Smooth muscle cell (in vitro differentiated cells): ENCODE measurements around the gene TOM1L2. TPM values are rescaled to one million over a fixed set of nuclear protein-coding genes. Genes with fewer than 3 reads are reported as not detected.

Source experiments
- DNase-seq: peaks from one replicate; lab custom pipeline; 2025; ENCODE audit not compliant: unreplicated experiment; lab: John Stamatoyannopoulos, UW
- H2AFZ ChIP-seq: fragments of 200-600 bp; sonication (generic); 2 replicates; pipeline ENCODE4 v1.6.0; 2016; ENCODE audit warnings: antibody characterized with exemption, low read depth, mild to moderate bottlenecking
- H3F3A ChIP-seq: fragments of 200-600 bp; sonication (generic); 2 replicates; pipeline ENCODE4 v1.6.0; 2017; ENCODE audit warnings: antibody characterized with exemption, low read depth
- H3K27ac ChIP-seq: fragments of 200-600 bp; sonication (generic); 2 replicates; pipeline ENCODE4 v1.5.1; 2016; ENCODE audit warnings: low read depth, mild to moderate bottlenecking
- H3K27me3 ChIP-seq: fragments of 200-600 bp; sonication (generic); 2 replicates; pipeline ENCODE4 v1.6.1; 2016; ENCODE audit warnings: low read depth, mild to moderate bottlenecking
- H3K36me3 ChIP-seq: fragments of 200-600 bp; sonication (generic); 2 replicates; pipeline ENCODE4 v1.5.1; 2016; ENCODE audit warnings: low read depth
- H3K4me1 ChIP-seq: fragments of 200-600 bp; sonication (generic); 2 replicates; pipeline ENCODE4 v1.5.1; 2016; ENCODE audit warnings: low read depth
- H3K4me2 ChIP-seq: fragments of 200-600 bp; sonication (generic); 2 replicates; pipeline ENCODE4 v1.6.0; 2016; ENCODE audit warnings: mild to moderate bottlenecking
- H3K4me3 ChIP-seq: fragments of 200-600 bp; sonication (generic); 2 replicates; pipeline ENCODE4 v1.5.1; 2016; ENCODE audit warnings: mild to moderate bottlenecking
- H3K79me2 ChIP-seq: fragments of 200-600 bp; sonication (generic); 2 replicates; pipeline ENCODE4 v1.6.0; 2016; ENCODE audit warnings: low read depth, mild to moderate bottlenecking
- H3K9ac ChIP-seq: fragments of 200-600 bp; sonication (generic); 2 replicates; pipeline ENCODE4 v1.6.0; 2016; ENCODE audit warnings: low read depth
- H3K9me3 ChIP-seq: fragments of 200-600 bp; sonication (generic); replicated peaks from 2 replicates; pipeline ENCODE4 v1.5.1; 2016; ENCODE audit warnings: low read depth
- H4K20me1 ChIP-seq: fragments of 200-600 bp; sonication (generic); 2 replicates; pipeline ENCODE4 v1.6.0; 2016; ENCODE audit warnings: low read depth
- WGBS: methylation state at CpG from one replicate; pipeline ENCODE4 v1.1.7; 2016; ENCODE audit warnings: low lambda C conversion rate; 5-methylcytosine and 5-hydroxymethylcytosine counted together
- polyA plus RNA-seq: library from polyadenylated mRNA; unstranded; fragments of >200 nt; fragmentation: Nextera tagmentation; extraction: Ambion mirVana; gene quantifications from 2 replicates; pipeline ENCODE4 v1.2.1, GENCODE V29; 2016
- total RNA-seq: library from RNA; depleted of rRNA; stranded (reverse); fragments of >200 nt; gene quantifications from 2 replicates; pipeline ENCODE4 v1.2.3, GENCODE V29; 2014
- TF ChIP-seq, protein P1 (sequence below): fragments of 200-600 bp; sonication (generic); IDR thresholded peaks from 2 replicates; pipeline ENCODE4 v1.5.1; 2017; ENCODE audit warnings: borderline replicate concordance, mild to moderate bottlenecking, antibody characterized with exemption; ENCODE audit not compliant: insufficient read depth, poor library complexity, severe bottlenecking

The TOM1L2 gene
- total and polyA plus RNA-seq, 2 experiments from 2014 or later = 20.3 to 27.0 TPM

DNA sequence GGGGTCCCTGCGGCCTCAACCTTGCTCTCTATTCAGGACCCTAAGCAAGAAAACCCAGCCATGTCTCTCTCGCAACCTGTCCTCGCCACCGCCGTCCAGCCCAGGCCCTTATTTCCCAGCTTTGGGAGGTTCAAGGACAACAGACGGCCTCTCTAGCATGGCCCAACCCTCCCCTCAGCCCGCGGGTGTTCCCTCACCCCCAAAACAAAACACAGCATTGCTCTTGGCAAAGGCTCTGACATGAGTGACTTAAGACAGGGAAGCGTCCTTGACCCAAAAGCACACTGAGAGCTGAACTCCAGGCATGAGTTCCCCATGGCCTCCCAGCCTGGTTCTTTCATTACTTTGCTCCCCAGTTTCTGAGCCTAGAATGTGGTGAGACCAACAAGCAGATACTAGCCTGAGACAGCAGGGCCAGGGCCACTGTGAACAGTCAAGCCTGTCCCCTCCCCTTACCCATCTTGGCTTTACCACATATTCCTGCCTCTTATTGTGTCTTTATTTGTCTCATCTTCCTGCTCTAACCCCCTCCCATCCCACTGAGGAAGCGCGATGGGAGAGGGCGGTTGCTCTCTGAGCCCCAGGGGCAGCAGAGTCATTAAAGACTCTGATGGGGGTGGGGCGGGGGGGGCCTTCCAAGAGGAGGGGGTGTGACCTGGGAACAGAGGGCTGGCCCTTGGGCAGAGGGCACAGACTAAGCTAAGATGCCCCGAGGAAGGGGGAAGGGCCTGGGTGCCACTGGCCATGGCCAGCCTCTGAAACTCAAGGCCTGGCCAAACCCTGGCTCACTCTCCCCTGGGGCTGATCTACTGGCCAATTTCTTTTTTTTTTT lies 147.2 kb downstream of the TOM1L2 start:
- H3K4me3 ChIP-seq = no peak overlapping the region
- no peaks in the 10 kb centered on the region for H3K27me3 ChIP-seq
- peaks cover 6% of the 10 kb centered on the region for H3F3A ChIP-seq
- TF ChIP-seq, protein P1, sequence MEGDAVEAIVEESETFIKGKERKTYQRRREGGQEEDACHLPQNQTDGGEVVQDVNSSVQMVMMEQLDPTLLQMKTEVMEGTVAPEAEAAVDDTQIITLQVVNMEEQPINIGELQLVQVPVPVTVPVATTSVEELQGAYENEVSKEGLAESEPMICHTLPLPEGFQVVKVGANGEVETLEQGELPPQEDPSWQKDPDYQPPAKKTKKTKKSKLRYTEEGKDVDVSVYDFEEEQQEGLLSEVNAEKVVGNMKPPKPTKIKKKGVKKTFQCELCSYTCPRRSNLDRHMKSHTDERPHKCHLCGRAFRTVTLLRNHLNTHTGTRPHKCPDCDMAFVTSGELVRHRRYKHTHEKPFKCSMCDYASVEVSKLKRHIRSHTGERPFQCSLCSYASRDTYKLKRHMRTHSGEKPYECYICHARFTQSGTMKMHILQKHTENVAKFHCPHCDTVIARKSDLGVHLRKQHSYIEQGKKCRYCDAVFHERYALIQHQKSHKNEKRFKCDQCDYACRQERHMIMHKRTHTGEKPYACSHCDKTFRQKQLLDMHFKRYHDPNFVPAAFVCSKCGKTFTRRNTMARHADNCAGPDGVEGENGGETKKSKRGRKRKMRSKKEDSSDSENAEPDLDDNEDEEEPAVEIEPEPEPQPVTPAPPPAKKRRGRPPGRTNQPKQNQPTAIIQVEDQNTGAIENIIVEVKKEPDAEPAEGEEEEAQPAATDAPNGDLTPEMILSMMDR = no peak
- H3K4me2 ChIP-seq = peak overlapping the region; percentile 80
- no peak for DNase-seq
- peaks cover 43% of the 10 kb centered on the region for H3K4me1 ChIP-seq
- 47% methylated on average over 14 of the region's 14 CpGs for WGBS
- no peak overlapping the region for H2AFZ ChIP-seq
- peaks cover 75% of the 10 kb centered on the region for H4K20me1 ChIP-seq
- H3K9me3 ChIP-seq = no peaks in the 10 kb centered on the region
- H3K36me3 ChIP-seq = no peaks in the 10 kb centered on the region
- H3K27ac ChIP-seq = peak overlapping the region; percentile 82
- peaks cover 86% of the 10 kb centered on the region for H3K79me2 ChIP-seq
- H3K9ac ChIP-seq = no peak overlapping the region

DNA sequence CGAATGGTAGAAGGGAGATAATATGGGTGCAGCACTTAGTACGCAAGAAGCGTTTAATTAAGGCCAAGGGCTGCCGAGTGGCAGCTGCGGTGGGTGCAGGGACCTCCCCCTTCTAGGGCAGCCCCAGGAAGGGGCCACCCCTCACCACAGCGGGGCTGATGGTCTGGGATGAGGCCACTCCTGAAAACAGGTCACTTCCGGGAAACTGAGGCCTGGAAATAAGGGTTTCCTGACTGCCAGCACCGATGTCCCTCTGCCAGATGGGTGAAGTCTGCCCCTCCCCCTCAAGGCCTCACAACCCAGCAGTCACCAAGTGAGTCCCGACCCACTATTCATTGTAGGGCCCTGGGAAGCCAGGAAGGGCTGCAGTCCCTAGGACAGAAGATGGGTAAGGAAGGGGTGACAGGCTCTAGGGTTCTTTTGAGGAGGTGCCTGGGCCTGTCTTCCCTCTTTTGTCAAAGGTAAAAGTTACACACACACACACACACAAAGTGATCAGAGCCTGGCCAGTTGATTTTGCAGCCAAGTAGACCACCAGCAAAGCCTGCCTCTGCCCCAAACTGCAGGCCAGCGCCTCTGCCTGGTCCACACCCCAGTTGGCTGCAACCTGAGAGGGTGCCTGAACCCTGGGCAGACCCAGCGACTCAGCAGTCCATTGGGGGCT lies 147.9 kb downstream of the TOM1L2 start:
- Histone ChIP-seq H3K27me3 (no peaks in the 10 kb centered on the region), H3K4me1 (peaks cover 43% of the 10 kb centered on the region), H3K4me2 (peak overlapping the region; percentile 80), H3K9ac (peak overlapping the region; percentile 35), H3K36me3 (no peaks in the 10 kb centered on the region), H3K27ac (peak overlapping the region; percentile 82), H3K79me2 (peaks cover 78% of the 10 kb centered on the region), H4K20me1 (peaks cover 75% of the 10 kb centered on the region), H3K9me3 (no peaks in the 10 kb centered on the region), H3F3A (peaks cover 6% of the 10 kb centered on the region), H2AFZ (no peak overlapping the region), H3K4me3 (peak overlapping the region; percentile 44)
- no peak for DNase-seq
- 18% methylated on average over 11 of the region's 11 CpGs for WGBS
- TF ChIP-seq, protein P1 = no peak

DNA sequence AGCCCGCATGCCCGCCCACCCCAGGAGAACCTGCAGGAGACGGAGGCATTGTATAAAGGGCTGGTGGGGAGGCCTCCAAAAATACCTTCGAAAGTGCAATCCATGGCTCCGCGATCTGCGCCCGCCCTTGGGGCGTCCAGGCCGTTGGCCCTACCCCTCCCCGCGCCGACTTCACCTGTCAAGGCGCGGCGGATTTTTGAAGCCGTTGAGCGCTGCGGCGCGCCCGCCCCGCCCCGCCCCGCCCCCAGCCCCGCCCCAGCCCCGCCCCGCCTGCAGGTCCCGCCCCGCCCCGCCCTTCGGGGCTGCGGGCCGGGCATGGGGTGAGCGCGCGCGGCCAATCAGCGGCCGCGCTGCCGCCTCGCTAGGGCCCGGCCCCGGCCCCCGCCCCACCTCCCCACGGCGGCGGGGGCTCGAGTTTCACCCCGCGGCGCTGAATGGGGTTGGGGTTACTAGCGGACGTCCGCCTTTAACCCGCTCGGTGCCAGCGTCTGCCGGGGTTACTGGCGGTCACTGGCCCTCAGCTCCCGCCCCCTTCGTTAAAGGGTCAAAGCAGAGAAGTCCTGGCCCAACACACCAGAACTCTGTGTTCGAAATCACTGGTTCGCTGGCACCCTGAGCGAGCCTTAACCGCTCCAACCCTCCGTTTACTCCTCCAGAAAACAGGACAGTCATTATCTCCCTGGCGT lies 148.6 kb downstream of the TOM1L2 start:
- peaks cover 74% of the 10 kb centered on the region for H3K79me2 ChIP-seq
- H3K9me3 ChIP-seq = no peaks in the 10 kb centered on the region
- no peak overlapping the region for H2AFZ ChIP-seq
- peaks cover 6% of the 10 kb centered on the region for H3F3A ChIP-seq
- peak overlapping the region; percentile 35 for H3K9ac ChIP-seq
- H3K4me1 ChIP-seq = peaks cover 43% of the 10 kb centered on the region
- H3K4me2 ChIP-seq = peak overlapping the region; percentile 93
- peak overlapping the region; percentile 82 for H3K27ac ChIP-seq
- peaks cover 76% of the 10 kb centered on the region for H4K20me1 ChIP-seq
- WGBS = 3% methylated on average over 35 of the region's 69 CpGs
- TF ChIP-seq, protein P1 = no peak
- DNase-seq = peak; percentile 49
- peak overlapping the region; percentile 61 for H3K4me3 ChIP-seq
- no peaks in the 10 kb centered on the region for H3K27me3 ChIP-seq
- H3K36me3 ChIP-seq = no peaks in the 10 kb centered on the region
